ENCODE results near the gene ROBO1. TPM values are rescaled to one million over a fixed set of nuclear protein-coding genes. Genes with fewer than 3 reads are reported as not detected.

ROBO1 gene
- total RNA-seq, 1 donor: 69.8 TPM

- no peak overlapping the region for H3K4me3 ChIP-seq (ENCODE audit: insufficient read depth, low read length)
- H3K9me3 ChIP-seq (ENCODE audit: low read depth, low read length): no peaks in the 10 kb centered on the region
- no peaks in the 10 kb centered on the region for H3K27me3 ChIP-seq (ENCODE audit: insufficient read depth, low read length)
- H4K20me1 ChIP-seq (ENCODE audit: insufficient read depth, low read length): no peaks in the 10 kb centered on the region
- no peak for TF ChIP-seq CTCF (IDR thresholded peaks at IDR 0.05; ENCODE audit: extremely low read depth, low read depth, low read length)
- no peaks in the 10 kb centered on the region for H3K79me2 ChIP-seq (ENCODE audit: insufficient read depth, low read length)
- no peaks in the 10 kb centered on the region for H3K4me1 ChIP-seq (ENCODE audit: insufficient read depth, low read length)
- no peak for DNase-seq (ENCODE audit: insufficient read length, low spot score, missing footprints)
- H3K27ac ChIP-seq (ENCODE audit: low read depth, low read length): no peak overlapping the region
- no peaks in the 10 kb centered on the region for H3K36me3 ChIP-seq (ENCODE audit: insufficient read depth, low read length)
- H2AFZ ChIP-seq (ENCODE audit: low read length): no peak overlapping the region
- no peak overlapping the region for H3K4me2 ChIP-seq (ENCODE audit: insufficient read depth, low read length)
Measured at GRCh38 chr3:79094654-79095053, 673.1 kb downstream of the ROBO1 start.

GRCh38 chr3:79086514-79086913 is 681.3 kb downstream of the ROBO1 start:
- no peaks in the 10 kb centered on the region for H4K20me1 ChIP-seq (ENCODE audit: insufficient read depth, low read length)
- no peak overlapping the region for H3K4me3 ChIP-seq (ENCODE audit: insufficient read depth, low read length)
- peaks cover 7% of the 10 kb centered on the region for H3K27me3 ChIP-seq (ENCODE audit: insufficient read depth, low read length)
- H3K9me3 ChIP-seq (ENCODE audit: low read depth, low read length): no peaks in the 10 kb centered on the region
- H3K4me1 ChIP-seq (ENCODE audit: insufficient read depth, low read length): no peaks in the 10 kb centered on the region
- no peaks in the 10 kb centered on the region for H3K79me2 ChIP-seq (ENCODE audit: insufficient read depth, low read length)
- DNase-seq (ENCODE audit: insufficient read length, low spot score, missing footprints): no peak
- TF ChIP-seq CTCF (IDR thresholded peaks at IDR 0.05; ENCODE audit: extremely low read depth, low read depth, low read length): peak; percentile 86
- H3K4me2 ChIP-seq (ENCODE audit: insufficient read depth, low read length): no peak overlapping the region
- no peak overlapping the region for H3K27ac ChIP-seq (ENCODE audit: low read depth, low read length)
- H3K36me3 ChIP-seq (ENCODE audit: insufficient read depth, low read length): no peaks in the 10 kb centered on the region
- no peak overlapping the region for H2AFZ ChIP-seq (ENCODE audit: low read length)

GRCh38 chr3:79085171-79085570 is 682.6 kb downstream of the ROBO1 start:
- no peaks in the 10 kb centered on the region for H3K36me3 ChIP-seq (ENCODE audit: insufficient read depth, low read length)
- peaks cover 7% of the 10 kb centered on the region for H3K27me3 ChIP-seq (ENCODE audit: insufficient read depth, low read length)
- H3K27ac ChIP-seq (ENCODE audit: low read depth, low read length): no peak overlapping the region
- no peaks in the 10 kb centered on the region for H3K9me3 ChIP-seq (ENCODE audit: low read depth, low read length)
- H3K4me1 ChIP-seq (ENCODE audit: insufficient read depth, low read length): no peaks in the 10 kb centered on the region
- DNase-seq (ENCODE audit: insufficient read length, low spot score, missing footprints): no peak
- peak overlapping the region; percentile 47 for H2AFZ ChIP-seq (ENCODE audit: low read length)
- H3K79me2 ChIP-seq (ENCODE audit: insufficient read depth, low read length): no peaks in the 10 kb centered on the region
- no peak overlapping the region for H3K4me2 ChIP-seq (ENCODE audit: insufficient read depth, low read length)
- no peaks in the 10 kb centered on the region for H4K20me1 ChIP-seq (ENCODE audit: insufficient read depth, low read length)
- TF ChIP-seq CTCF (IDR thresholded peaks at IDR 0.05; ENCODE audit: extremely low read depth, low read depth, low read length): no peak
- no peak overlapping the region for H3K4me3 ChIP-seq (ENCODE audit: insufficient read depth, low read length)

- DNase-seq (ENCODE audit: insufficient read length, low spot score, missing footprints): no peak
- no peak for TF ChIP-seq CTCF (IDR thresholded peaks at IDR 0.05; ENCODE audit: extremely low read depth, low read depth, low read length)
- Histone ChIP-seq H3K9me3 (ENCODE audit: low read depth, low read length) (no peaks in the 10 kb centered on the region), H3K4me2 (ENCODE audit: insufficient read depth, low read length) (no peak overlapping the region), H3K27ac (ENCODE audit: low read depth, low read length) (no peak overlapping the region), H3K4me1 (ENCODE audit: insufficient read depth, low read length) (no peaks in the 10 kb centered on the region), H3K4me3 (ENCODE audit: insufficient read depth, low read length) (no peak overlapping the region), H2AFZ (ENCODE audit: low read length) (no peak overlapping the region), H3K27me3 (ENCODE audit: insufficient read depth, low read length) (no peaks in the 10 kb centered on the region), H4K20me1 (ENCODE audit: insufficient read depth, low read length) (no peaks in the 10 kb centered on the region), H3K79me2 (ENCODE audit: insufficient read depth, low read length) (no peaks in the 10 kb centered on the region), H3K36me3 (ENCODE audit: insufficient read depth, low read length) (no peaks in the 10 kb centered on the region)
Measured at GRCh38 chr3:79081335-79081734, 686.5 kb downstream of the ROBO1 start.
